GM19452 (cell line): Measurements from ENCODE around the gene ANKS1B.
"Not testable (repeated sequence)": the region's sequence is repeated elsewhere in the genome, so short reads cannot be mapped to it uniquely, and the experiment has no call there.

Source experiments
- ATAC-seq: cut with Tn5 transposase; IDR thresholded peaks from one replicate; pipeline ENCODE4 v1.9.1; 2021; ENCODE audit not compliant: unreplicated experiment

ANKS1B gene

DNA sequence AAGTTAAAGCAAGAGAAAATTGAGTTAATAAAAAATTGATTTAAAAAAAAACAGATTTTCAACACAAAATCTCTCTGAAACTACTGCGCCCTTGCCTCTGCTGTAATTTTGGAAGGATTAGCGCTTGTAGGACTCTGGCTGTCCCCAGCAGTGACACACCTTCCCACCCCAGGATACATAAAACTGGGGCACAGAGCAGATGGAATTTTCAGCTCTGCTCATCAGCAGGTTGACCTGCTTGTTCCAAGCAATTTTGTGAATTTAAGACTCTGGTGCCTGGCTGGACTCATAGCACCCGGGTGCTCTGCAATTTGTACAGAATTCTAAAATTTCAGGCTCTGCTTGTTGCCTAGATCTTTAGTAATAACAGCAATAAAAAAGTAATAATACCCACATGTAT lies 595.0 kb downstream of the ANKS1B start:
- no peak for ATAC-seq

DNA sequence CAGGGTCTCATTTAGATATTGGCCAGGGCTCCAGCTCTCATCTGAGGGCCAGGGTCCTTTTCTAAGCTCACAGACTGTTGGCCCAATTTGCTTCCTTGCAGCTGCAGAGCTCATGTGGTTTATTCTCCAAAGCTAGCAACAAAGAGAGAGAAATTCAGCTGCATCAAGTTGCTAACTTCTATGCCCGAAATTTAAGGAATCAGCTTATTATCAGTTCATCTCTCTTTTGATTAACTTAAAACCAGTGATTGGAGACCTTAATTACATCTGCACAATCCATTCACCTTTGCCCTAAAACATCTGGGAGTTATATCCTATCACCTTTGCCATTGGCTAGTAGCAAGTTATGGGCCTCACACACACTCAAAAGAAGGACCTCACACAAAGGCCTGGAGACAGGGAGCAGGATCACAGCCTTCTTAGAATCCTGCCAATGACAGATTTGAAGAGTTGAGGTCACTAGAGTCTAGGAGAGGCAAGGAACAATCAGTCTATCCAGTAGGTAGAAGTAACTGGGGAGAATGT lies 596.0 kb downstream of the ANKS1B start:
- ATAC-seq, result no peak

DNA sequence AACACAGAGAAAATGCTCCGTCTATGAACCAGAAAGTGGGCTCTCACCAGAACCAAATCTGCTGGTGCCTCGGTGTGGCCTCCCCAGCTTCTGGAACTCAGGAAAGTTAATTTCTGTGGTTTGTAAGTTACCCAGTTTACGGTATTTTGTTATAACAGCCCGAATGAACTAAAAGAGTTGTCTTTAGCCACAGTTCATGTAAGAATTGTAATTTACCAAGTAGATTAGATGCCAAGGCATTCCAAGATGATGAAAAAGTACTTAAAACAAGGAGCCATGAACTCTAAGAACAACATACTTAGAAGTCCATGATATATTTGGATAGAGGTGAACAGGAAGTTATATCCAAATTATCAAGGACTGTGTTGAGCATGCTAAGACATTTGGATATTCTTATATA lies 597.1 kb downstream of the ANKS1B start:
- no peak for ATAC-seq

DNA sequence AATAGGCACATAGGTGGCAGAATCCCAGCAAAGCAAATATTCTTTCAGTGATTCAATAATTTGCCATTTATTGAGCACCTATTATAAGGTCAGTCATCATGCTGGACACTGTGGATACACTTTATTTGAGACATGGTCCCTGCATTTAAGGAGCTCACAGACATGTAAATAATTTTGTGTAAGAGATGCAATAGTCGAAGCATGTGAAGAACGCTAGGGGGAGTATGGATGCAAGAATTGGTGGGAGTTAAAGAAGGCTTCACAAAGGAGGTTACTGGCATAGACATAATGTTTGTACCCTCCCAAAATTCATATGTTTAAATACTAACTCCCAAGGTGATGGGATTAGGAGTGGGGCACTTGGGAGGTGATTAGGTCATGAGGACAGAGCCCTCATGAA lies 597.8 kb downstream of the ANKS1B start:
- peak; percentile 44 for ATAC-seq

DNA sequence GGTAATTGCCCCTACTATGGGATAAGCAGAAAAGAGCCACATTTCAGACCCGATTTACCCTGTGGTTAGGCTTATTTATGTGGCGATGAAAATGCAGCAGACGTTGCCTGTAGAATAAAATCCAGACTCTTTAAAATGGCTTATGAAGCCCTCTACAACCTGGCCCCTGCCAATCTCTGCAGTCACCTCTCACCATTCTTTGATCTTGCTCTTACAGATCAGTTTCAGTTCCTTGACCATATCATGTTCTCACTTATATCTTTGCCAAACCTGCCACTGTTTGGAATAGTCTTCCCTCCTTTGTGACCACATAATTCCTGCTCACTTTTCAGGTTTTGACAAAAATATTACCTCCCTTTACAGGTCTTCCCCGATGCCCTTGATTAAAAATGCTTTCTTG lies 601.5 kb downstream of the ANKS1B start:
- ATAC-seq, result no peak

DNA sequence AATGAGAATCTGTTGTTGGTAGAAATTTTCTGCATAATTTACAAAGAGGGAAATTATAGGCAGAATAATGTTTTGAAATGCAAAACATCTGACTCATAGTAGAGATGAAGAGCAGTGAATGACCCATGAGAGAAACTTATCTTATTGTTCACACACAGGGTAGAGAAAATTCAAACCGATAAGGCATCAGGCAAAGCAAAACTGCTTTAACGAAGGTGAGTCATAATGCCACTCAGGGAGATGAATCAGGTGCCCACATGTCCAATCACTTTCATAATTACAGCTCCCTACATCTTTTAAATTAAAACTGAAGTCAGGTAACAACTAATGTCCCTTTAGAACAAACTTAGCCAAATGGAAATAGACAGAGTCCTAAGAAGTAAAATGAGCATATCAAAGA lies 602.7 kb downstream of the ANKS1B start:
- ATAC-seq, result peak; percentile 87

DNA sequence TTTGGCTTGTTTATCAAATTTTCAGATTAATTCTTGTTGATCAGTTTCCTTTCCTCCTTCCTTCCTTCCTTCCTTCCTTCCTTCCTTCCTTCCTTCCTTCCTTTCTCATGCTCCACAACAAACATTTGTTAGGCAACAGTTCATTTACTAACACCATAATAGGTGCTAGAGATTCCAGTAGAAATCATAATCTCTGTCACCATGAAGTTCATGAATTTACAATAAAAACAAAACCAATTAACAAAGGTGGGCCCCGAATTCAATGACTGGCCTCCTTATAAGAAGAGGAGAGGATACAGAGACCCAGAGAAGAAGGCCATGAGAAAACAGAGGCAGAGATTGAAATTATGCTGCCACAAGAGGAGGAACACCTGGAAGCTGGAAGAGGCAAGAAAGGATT lies 604.0 kb downstream of the ANKS1B start:
- ATAC-seq, result no peak

DNA sequence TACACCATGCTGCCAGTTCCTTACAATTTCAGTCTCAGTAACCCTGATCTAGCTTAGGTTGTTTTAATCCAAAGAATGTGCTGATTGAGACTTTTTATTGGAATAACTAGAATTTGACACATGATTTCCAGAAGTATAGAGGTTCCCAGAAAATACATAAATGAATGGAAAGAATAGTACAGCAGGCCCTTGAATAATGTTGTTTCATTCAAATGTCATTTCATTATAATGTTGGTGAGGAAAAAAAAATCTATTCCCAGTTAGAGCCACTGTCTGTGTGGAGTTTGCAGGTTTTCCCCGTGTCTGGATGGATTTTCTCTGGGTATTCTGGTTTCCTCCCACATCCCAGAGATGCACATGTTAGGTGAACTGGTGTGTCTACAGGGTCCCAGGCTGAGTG lies 610.7 kb downstream of the ANKS1B start:
- no peak for ATAC-seq

DNA sequence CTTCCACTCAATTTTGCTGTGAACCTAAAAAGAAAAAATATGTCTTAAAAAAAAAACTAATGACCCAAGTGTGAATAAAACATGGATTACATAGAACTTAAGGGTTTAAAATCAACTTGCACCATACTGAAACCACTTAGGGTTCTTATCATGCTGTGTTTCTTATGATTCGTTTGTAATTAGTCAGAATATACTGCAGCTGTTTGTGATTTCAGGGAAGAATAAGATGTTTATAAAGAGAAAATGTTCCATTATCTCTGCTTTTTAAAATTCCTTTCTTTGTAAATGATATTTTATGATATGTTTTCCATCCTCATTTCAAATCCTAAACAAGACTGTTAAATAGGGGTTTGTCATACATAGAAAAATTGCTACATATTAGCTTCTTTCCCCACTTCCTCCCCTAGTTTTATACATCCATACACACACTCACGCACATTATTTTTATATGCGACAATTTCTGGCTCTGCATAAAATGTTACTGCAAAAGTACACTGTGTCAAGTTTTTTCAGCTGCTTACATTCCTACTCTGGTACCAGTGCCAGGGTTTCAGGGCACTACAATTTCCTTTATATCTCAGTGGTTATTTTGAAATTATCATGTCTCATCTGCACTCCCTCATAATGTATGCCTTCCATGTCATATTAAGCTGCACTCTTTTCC lies 612.3 kb downstream of the ANKS1B start:
- ATAC-seq, result no peak

DNA sequence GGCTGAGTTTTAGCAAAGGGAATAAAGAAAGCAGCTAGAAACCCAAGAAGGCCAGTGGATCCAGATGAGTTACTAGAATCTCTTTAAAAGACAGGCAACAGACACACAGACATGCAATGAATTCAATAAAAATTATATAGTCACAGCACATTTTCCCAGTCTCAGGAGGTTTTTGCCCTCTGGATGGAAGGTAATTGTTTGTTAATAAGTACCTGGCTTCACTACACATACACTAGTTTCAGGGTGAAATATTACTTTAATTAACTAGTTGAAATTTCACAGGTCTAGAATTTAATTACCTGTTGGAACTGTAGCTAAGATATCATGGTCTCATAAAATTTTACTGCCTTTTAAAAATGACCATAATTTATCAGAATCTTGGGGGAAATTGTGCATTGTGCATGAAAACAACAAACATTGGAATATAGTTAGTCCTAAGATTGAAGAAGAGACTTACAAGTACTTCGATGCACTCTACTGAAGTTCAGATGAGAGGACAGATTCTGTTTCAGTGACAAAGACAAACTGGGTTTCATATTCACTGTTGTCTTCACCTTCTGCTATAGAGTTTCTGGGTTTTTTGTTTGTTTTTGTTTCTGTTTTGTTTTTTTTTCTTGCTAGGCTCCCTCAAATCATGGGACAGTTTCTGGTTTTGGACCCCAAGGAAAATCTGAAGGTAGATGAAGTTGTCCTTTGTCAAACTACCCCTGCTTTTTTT lies 614.2 kb downstream of the ANKS1B start:
- peak; percentile 52 for ATAC-seq

DNA sequence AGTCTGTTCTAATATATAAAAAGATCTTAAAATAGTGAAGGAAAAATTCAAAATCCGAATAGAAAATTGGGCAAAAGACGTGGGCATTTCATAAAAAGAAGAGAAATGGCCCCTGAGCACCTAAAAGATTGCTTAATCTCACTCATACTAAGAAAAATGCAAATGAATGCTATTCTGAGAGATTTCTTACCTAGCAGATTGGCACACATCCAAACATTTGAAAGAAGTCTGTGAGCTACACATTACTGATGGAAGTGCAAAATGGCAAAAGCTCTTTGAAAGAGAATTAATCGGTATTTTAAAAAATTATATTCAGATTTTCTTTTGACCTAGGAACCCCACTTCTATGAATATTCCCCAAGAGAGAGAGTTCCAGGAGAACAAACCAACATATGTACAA lies 617.6 kb downstream of the ANKS1B start:
- ATAC-seq, result no peak

DNA sequence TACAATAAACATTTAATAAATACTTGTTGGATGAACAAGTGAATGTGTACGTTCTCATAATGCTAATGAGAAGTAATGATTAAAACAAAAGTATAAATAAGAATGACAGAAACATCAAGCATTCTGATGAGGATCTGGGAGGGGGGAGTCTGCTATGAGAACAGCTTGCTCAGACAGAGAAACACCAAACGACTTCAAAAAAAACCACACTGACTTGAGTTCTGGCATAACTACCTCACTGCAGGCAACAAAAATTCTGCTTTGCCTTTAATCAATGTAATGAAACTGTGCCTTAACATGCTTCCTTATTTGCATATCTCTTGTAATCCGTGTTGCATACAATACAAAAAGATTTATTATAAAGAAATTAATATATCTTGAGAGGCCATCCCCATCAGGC lies 632.5 kb downstream of the ANKS1B start:
- no peak for ATAC-seq

DNA sequence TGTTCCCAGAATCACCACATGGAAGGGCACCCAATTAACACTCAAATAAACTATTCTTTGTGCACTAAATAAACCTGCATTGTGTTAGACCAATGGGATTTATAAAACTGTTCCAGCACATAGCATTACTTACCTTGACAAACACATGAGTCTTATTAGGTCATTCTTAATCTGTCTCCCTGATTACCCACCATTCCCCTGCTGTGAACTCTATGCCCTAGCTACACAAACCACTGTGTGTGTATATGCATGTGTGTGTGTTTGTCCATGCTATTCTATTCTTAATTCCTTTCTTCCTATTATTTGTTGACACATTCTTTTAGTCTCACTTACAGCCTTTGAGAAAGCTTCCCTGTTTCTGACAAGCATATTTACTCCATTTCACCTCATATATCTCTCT lies 640.8 kb downstream of the ANKS1B start:
- ATAC-seq, result no peak

DNA sequence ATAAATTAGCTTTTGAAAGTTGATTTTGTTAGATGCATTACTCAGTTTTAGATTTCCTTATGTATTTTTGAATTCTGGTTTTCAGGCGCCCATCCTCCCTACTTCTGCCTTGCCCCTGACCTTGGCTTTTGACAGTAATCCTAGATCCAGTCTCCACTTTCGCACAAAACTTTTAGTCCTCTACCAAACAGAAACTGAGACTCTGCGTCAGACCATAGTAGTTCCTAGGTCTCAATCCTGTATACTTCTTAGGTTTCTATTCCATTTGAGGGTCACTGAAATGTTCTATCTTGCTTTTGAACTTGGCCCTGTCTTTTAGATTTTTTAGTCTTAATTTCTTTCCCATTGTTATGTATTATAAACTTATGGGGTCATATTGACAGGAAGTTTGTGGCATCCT lies 645.1 kb downstream of the ANKS1B start:
- no peak for ATAC-seq

DNA sequence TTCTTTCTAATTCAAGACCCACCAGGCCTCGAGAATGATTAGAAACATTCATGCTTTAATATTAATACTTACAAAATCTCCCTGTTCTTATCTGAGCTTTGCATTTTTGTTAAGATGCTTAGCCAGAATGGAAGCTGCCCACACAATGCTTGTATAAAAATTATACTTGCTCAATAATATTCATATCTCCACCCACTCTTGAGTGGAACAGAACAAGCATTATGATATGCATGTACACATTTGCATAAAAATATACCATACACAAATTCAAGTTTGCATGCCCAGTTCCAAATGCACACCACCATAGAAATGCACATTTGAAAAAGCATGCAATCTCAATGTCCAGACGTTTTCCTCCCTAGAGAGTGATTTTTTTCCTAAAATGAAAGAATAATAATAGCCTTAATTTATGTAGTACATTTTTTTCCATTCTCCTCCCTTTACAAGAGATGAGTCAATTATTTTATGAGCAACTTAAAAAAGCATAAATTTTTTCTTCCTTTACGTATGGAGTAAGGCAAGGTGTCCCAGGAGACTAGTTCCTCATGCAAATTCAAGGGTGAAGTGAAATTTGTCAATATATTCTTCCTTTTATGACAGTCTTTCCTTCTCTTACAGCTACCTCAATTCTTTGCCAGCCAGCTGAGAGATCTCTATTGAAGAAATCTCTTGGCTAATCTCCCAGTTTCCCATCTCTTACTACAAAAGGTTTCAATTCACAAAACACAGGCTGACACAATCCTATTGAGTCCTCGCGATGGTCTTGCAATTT lies 650.3 kb downstream of the ANKS1B start:
- no peak for ATAC-seq

DNA sequence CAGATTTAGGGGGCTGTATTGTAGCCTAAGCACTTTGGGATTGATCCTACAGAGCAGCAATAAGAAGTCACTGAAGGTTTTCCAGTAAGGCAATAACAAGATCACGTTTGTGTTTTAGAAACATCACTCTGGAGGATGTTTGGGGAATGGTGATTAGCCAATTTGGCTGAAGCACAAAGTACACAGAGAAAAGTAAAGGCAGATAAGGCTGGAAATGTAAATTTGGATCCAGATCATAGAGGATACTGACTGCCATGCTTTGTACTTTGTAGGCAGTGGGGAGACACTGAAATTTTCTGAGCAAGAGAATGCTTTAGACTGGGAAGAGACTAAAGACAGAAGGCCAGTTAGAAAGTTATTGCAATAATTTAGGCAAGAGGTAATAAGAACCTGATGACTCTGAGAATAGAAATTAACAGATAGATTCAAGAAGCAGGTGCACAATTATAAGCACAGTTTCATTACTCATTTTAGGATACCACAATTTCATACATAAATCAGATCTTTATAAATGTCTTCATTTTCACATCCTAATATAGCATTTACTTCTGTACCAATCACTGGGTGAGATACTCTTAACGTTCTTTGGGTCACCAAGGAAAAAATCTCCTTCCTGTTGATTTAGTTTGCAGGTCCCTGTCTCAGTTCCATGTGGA lies 651.7 kb downstream of the ANKS1B start:
- no peak for ATAC-seq

DNA sequence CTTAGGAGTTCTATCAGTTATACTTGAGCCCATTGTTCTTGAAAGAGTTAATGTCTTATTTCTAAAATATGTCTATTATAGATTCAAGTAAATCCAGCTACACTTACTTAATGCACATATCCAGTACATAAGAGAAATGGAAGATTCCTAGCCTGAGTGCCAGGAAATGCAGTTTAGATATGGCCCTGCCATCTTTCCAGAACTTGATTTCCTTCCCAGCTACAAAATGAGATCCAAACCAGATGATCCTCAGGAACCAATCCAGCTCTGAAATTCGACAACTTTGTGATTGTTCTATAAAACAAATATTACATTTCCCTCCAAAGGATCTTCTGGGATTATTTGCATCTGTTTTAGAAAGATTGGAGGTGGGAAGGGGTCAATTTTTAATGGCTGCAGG lies 654.5 kb downstream of the ANKS1B start:
- no peak for ATAC-seq

DNA sequence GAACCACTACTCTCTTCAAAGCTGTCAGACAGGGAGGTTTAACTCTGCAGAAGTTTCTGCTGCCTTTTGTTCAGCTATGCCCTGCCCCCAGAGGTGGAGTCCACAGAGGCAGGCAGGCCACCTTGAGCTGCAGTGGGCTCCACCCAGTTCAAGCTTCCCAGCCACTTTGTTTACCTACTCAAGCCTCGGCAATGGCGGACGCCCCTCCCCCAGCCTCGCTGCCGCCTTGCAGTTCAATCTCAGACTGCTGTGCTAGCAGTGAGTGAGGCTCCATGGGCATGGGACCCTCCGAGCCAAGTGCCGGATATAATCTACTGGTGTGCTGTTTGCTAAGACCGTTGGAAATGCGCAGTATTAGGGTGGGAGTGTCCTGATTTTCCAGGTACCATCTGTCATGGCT lies 663.5 kb downstream of the ANKS1B start:
- ATAC-seq, result not testable (repeated sequence)

DNA sequence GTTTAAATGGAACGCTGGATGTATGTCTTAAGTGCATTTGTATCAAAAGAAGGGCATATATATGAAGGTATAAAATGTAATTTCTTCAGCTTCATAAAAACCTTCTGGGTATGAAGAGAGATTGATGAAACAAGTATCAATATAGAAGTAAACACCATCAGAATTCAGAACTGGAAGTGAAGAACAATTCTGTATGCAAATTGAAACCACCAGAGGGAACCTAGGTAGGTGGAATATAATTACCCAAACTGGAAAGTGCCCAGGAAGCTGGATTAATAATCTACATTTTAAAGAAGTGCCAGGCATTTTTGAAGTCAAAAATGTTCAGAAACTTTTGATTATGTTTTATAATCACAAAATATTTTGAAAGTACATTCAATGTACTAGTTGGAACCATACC lies 673.4 kb downstream of the ANKS1B start:
- no peak for ATAC-seq

DNA sequence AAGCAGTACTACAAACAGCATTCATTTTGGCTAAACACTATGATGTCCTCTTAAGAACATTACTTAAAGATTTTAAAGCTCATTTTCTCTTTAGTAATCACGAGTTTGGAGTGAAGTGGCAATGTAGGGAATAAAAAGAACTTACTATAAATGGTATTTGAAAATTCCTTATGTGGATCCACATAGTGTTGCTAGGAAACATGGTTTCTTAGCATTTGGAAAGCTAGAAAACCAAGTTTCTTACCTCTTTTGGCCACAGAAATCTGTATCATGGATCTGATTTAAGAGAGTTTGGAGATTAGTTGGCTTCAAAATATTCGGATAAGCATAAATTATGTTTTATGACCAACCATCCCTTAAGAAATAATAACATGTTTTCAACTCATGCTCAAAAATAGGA lies 674.9 kb downstream of the ANKS1B start:
- ATAC-seq, result no peak

DNA sequence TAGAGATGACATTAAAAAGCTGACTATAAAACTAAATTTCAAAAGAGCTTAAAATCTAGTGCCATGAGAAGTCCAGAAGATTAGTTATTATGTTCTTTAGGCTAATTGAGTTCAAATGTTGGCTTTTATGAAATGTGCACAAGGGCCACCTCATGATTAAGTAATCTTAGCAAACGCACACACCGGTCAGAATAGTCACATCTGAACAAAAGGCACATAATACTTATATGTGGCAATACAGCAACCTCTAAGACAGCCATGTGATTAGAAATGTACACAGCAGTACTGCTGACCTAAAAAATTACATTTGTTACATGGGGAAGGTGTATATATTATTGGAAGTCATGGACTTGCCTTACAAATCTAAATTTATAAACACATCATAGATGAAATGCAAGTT lies 681.9 kb downstream of the ANKS1B start:
- no peak for ATAC-seq
